Stimulated activated CD4-positive, alpha-beta T cell treated with anti-CD3 and anti-CD28 coated beads, Interleukin-4, amount 100 ng/mL, for 48 hours (primary cell): Measurements from ENCODE around the gene GALNT16.
A peak's percentile ranks its signal among the peaks of the same experiment; 100 is the strongest.
"Not testable (repeated sequence)": the region's sequence is repeated elsewhere in the genome, so short reads cannot be mapped to it uniquely, and the experiment has no call there.

Source experiments
- DNase-seq, 2 donors: peaks; one replicate each; pipeline ENCODE4 v3.0.0-alpha.2; 2020; ENCODE audit warnings: low read depth in 2 of 2

GALNT16 gene

DNA sequence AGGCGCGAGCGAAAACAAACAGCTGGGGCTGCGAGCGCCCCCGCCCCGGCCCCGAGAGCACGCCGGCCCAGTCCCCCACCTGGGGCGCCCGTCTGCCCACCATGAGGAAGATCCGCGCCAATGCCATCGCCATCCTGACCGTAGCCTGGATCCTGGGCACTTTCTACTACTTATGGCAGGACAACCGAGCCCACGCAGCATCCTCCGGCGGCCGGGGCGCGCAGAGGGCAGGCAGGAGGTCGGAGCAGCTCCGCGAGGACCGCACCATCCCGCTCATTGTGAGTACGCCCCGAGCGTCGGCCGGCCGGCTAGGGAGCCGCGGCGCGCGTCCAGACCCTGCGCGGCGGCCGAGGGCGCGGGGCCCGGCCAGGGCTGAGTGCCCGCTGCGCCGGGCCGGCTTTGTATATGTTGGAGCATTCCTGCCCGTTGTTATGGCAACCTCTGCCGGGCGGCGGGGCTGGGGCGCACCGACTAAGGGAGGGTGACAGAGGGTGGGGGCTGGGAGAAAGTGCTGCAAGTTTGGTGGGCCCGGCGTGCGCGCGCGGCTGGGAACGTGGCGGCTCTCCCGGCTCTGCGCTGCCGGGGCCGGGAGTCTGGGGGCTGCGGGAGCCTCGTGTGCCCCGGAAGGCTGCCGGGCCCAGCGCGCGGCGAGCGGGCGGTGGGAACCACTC lies 367 bp downstream of the GALNT16 start:
- no peak for DNase-seq

- peak; percentile 39 for DNase-seq
These were observed 1.1 kb downstream of the GALNT16 start for GRCh38 chr14:69260861-69261564.

DNA sequence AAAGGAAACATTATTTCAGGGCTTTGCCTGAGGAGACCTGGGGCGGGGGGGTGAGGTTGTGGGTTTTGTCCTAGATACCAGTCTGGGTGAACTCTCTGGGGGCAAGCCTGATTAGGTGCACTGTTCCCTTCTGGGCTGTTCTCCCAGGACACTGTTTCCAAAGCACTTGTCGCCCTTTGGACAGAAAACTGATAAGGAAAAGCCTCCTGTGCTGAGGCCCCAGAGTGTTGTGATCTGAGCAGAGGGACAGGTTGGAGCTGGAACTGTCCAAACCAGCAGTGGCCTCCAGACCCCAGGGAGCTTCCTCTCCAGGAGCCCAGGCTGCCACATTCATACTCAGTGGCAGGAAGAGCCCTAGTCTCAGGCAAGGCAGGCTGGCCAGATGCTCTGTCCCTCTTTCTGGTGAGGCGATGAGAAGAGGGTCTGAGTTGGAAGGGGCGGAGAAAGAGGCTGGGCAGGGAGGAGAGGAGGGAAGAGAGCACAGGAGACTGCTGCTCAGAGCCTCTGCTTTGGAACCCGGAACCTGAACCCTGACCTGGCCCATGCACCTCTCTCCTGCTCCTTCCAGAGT lies 1.9 kb downstream of the GALNT16 start:
- no peak for DNase-seq

DNA sequence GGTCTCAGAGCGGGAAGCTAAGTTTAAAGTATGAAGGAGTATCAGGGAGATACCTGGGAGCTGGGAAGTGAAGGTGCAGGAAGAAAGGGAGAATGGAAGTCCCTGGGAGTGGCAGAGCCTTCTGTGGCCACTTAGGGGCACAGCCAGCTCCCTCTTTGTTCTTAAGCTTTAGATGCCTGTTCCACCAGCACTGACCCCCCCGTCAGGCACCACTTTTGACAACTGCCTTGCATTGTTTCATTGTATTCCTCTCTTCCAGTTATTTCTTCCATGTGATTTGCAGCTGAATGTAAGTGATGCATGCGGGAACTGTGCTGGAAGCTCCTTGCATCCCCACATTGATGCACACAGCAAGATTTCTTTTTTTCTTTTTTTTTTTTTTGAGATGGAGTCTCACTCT lies 2.6 kb downstream of the GALNT16 start:
- DNase-seq: no peak

DNA sequence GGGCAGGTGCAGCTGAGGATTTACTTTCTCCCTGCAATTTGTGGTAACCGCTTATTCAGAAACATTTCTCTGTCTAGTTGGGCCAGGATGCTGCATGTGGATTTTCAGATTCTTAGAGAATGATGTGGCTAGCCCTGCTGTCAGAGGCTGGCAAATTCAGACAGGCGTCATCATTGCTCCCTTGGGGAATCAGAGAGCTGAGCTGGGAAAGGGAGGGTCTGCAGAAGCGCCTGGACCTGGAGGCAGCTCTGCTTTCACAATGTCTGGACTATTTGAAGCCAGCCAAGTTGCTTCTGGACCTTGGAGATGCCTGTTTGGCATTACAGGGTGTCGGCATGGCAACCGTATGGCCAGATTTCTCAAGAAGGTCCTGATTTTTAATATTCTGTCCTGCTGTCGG lies 3.4 kb downstream of the GALNT16 start:
- DNase-seq: no peak

DNA sequence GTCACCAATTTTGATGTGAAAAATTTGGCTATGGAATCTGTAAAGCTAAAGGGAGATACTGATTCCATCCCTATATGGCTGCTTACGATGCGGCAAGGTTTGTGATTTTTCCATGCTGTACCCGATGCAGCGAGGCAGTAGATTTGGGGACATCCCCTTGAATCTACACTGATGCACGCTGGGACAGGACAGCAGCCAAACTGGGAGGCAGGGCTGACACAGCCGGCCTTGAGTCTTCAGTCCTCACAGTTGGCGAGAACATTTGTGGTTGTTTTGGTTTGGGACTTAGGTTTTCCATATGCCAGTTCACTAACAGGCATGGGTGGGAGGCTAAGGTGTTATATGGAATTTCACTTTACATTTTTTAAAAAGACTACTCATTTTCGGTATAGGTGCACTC lies 3.8 kb downstream of the GALNT16 start:
- DNase-seq: no peak

GRCh38 chr14:69266572-69267345 lies 6.8 kb downstream of the GALNT16 start:
- DNase-seq: no peak

GRCh38 chr14:69267492-69267891 lies 7.5 kb downstream of the GALNT16 start:
- no peak for DNase-seq

DNA sequence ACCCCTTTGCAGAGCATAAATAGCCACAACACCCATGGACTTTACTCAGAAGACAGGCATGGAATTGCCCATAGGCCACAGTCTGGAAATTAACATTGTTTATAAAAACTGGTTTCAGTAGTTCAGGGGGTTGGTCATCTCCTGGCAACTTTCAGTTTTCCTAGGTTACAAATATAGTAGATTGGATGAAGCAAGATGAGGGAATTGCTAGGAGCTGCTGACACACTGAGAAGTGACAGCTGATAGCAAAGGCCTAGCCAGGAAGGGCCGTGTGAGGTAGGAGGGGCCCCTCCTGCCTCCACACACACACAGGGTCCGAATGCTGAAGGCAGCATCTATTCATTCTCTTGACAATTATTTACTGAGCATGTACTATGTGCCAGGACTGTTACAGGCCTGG lies 8.3 kb downstream of the GALNT16 start:
- no peak for DNase-seq

- no peak for DNase-seq
These were observed 8.8 kb downstream of the GALNT16 start for GRCh38 chr14:69268763-69269162.

- no peak for DNase-seq
These were observed 9.4 kb downstream of the GALNT16 start for GRCh38 chr14:69269381-69269780.

- no peak for DNase-seq
These were observed 10.1 kb downstream of the GALNT16 start for GRCh38 chr14:69270097-69270496.

DNA sequence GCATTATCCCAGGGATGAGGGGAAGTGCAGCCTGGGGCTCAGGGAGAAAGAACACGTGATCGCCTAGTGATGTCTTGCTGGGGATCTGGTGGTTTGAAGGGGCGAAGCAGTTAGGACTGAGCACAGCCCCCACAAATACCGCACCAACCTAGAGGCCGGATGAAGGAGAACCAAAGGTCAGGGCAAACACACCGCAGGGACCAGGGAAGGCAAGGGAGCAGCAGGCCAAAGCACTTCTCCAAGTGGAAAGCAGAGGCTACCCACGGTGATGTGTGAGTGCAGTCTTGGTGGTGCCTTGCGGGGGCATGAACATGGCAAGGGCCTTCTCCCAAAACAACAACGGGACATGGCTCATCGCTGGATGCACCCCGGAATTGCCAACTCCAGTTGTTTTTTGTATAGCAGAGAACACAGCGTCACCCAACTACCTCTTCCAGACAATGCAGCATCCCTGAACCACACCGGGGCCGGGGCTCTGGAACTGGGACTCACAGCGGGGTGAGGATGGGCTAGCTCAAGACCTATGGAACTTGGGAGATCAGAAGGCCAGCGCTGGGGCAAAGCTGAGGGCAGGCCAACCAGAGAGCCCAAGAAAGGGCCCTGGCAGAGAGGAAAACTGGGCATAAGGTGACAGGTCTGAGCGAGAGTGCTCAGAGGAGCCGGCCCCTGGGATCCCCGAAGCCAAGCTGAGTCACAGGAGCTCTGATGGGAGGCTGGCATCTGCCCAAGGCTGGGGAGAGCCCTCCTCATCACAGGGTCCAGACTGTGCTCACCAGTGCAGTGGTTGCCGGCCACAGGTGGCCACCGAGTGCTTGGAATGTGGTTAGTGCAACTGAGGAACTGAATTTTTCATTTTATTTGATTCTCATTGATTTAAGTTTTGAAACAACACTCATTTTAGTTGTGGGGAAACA lies 11.1 kb downstream of the GALNT16 start:
- DNase-seq: no peak

GRCh38 chr14:69274321-69274720 lies 14.4 kb downstream of the GALNT16 start:
- DNase-seq: no peak

GRCh38 chr14:69275331-69275730 lies 15.4 kb downstream of the GALNT16 start:
- DNase-seq: no peak

GRCh38 chr14:69277356-69277755 lies 17.4 kb downstream of the GALNT16 start:
- DNase-seq: not testable (repeated sequence)

GRCh38 chr14:69280746-69281291 lies 20.9 kb downstream of the GALNT16 start:
- no peak for DNase-seq

- no peak for DNase-seq
These were observed 21.7 kb downstream of the GALNT16 start for GRCh38 chr14:69281450-69282169.

DNA sequence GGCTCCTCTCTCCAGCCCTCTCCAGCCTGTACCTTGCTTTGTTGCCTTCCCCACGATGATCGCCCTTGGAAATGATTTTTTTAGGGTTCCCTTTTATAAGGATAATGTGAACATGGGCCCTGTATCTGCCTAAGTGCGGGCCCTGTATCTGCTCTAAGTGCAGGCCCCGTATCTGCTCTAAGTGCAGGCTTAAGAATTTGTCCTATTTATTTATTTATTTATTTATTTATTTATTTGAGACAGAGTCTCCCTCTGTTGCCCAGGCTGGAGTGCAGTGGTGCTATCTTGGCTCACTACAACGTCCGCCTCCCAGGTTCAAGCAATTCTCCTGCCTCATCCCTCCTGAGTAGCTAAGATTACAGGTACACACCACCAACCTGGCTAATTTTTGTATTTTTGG lies 22.5 kb downstream of the GALNT16 start:
- DNase-seq: no peak

DNA sequence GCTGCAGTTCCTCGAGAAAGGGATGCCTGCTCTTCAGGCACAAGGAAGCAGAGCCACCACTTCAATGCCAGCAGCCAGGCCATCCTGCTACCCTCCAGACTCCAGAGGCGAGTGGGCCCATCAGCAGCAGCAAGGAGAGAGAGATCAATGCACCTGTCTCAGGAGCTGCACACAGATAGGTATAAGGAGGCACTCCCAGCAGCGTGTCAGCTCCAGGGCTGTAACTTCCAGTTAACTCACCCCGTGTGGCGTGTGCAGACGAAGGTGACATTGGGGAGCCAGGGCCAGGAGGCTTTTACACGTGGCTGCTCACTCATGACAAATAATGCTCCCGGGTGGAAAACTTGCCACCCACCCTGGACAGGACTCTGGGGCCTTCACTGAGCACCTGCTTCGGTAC lies 24.2 kb downstream of the GALNT16 start:
- DNase-seq: no peak
